Right renal pelvis (tissue), 4 donors: ENCODE results near the gene DYNC1H1. TPM values are rescaled to one million over a fixed set of nuclear protein-coding genes. Genes with fewer than 3 reads are reported as not detected.

Experiments used
- polyA plus RNA-seq, 4 donors: library from polyadenylated mRNA; unstranded; fragments of 120-200 nt; gene quantifications; one replicate each; pipeline ENCODE4 v1.2.1, GENCODE V29; 2013; ENCODE audit not compliant: insufficient read length in 4 of 4

The DYNC1H1 gene
- polyA plus RNA-seq, 4 donors: 325 to 345 (median 335) TPM

Other genes with a start within 250 kb of the DYNC1H1 start
- gene PPP2R5C, start 202.9 kb upstream of the DYNC1H1 start, polyA plus RNA-seq: 100 to 1,000 TPM in 3 of 4 donors, 10 to 100 TPM in 1; 99.3 to 119 (median 117) TPM
- 100 to 1,000 TPM; 684 to 793 (median 736) TPM for gene HSP90AA1, start 122.5 kb downstream of the DYNC1H1 start, polyA plus RNA-seq
- gene WDR20, start 175.3 kb downstream of the DYNC1H1 start, polyA plus RNA-seq: 10 to 100 TPM; 26.3 to 33.2 (median 30.8) TPM